PC-9 (cell line): ENCODE measurements around the gene REL. TPM values are rescaled to one million over a fixed set of nuclear protein-coding genes. Genes with fewer than 3 reads are reported as not detected.
A peak's percentile ranks its signal among the peaks of the same experiment; 100 is the strongest.

ENCODE experiments used
- BruUV-seq: library from RNA; stranded (reverse); fragments of 400-500 nt; replicated peaks from 2 replicates; lab custom pipeline; 2021; lab: Mats Ljungman, UMichigan
- CTCF ChIA-PET: fragments of 300-600 bp; sonication (Branson Sonifier 250); formaldehyde crosslinking; loops from one replicate; lab custom pipeline; 2022; ENCODE audit warnings: antibody characterized with exemption; lab: Charles Lee
- POLR2A ChIA-PET: fragments of 300-600 bp; sonication (Branson Sonifier 250); formaldehyde crosslinking; loops from one replicate; lab custom pipeline; 2022; ENCODE audit warnings: antibody characterized with exemption; ENCODE audit not compliant: unreplicated experiment; lab: Charles Lee
- DNase-seq, 2 experiments: peaks; one replicate each; pipeline versions ENCODE4 v3.0.0 to v3.0.0-alpha.2; 2015 to 2022; ENCODE audit warnings: mixed read lengths in 1 of 2
- H2AFZ ChIP-seq: fragments of 200-600 bp; sonication (generic); 2 replicates; pipeline ENCODE4 v1.8.1; 2017; ENCODE audit warnings: antibody characterized with exemption
- H3F3A ChIP-seq: fragments of 200-600 bp; sonication (generic); 2 replicates; pipeline ENCODE4 v1.8.1; 2017; ENCODE audit warnings: antibody characterized with exemption, mild to moderate bottlenecking, low read depth; ENCODE audit not compliant: insufficient read depth
- H3K27ac ChIP-seq: fragments of 200-600 bp; sonication (generic); 2 replicates; pipeline ENCODE4 v1.6.1; 2016; ENCODE audit warnings: mixed run types
- H3K27me3 ChIP-seq: fragments of 200-600 bp; sonication (generic); 2 replicates; pipeline ENCODE4 v1.6.1; 2016; ENCODE audit warnings: low read depth, mixed run types; ENCODE audit not compliant: insufficient read depth
- H3K36me3 ChIP-seq: fragments of 200-600 bp; sonication (generic); 2 replicates; pipeline ENCODE4 v1.6.1; 2016; ENCODE audit warnings: low read depth, mixed run types
- H3K4me1 ChIP-seq: fragments of 200-600 bp; sonication (generic); replicated peaks from 2 replicates; pipeline ENCODE4 v1.6.1; 2016; ENCODE audit warnings: mixed run types; ENCODE audit not compliant: insufficient read depth
- H3K4me2 ChIP-seq: fragments of 200-600 bp; sonication (generic); 2 replicates; pipeline ENCODE4 v1.6.1; 2017; ENCODE audit warnings: mixed run types
- H3K4me3 ChIP-seq: fragments of 200-600 bp; sonication (generic); 2 replicates; pipeline ENCODE4 v1.6.1; 2016; ENCODE audit warnings: mixed run types
- H3K79me2 ChIP-seq: fragments of 200-600 bp; sonication (generic); 2 replicates; pipeline ENCODE4 v1.6.1; 2017; ENCODE audit warnings: low read depth, mixed run types
- H3K9me2 ChIP-seq: fragments of 200-600 bp; sonication (generic); 2 replicates; pipeline ENCODE4 v1.8.1; 2017; ENCODE audit warnings: mild to moderate bottlenecking; ENCODE audit not compliant: insufficient read depth
- H3K9me3 ChIP-seq: fragments of 200-600 bp; sonication (generic); 2 replicates; pipeline ENCODE4 v1.8.1; 2016; ENCODE audit warnings: low read depth; ENCODE audit not compliant: insufficient read depth
- H4K20me1 ChIP-seq: fragments of 200-600 bp; sonication (generic); 2 replicates; pipeline ENCODE4 v1.8.1; 2017; ENCODE audit not compliant: insufficient read depth
- EZH2 ChIP-seq: fragments of 200-600 bp; sonication (generic); IDR thresholded peaks from 2 replicates; pipeline ENCODE4 v1.8.0; 2017; ENCODE audit warnings: antibody characterized with exemption, low read depth
- intact Hi-C: fragments of 100-400 bp; cut with micrococcal nuclease; formaldehyde crosslinking; loops from one replicate; pipeline ENCODE4 v1.10.0; 2022; ENCODE audit not compliant: unreplicated experiment
- total RNA-seq: library from RNA; stranded (reverse); gene quantifications from 2 replicates; pipeline ENCODE4 v1.2.3, GENCODE V29; 2021
- TF ChIP-seq, protein P1 (sequence below): fragments of 200-600 bp; sonication (generic); conservative IDR thresholded peaks from 2 replicates; pipeline ENCODE4 v1.6.1; 2017; ENCODE audit warnings: mixed run types, antibody characterized with exemption, mild to moderate bottlenecking, moderate library complexity

Gene REL
- total RNA-seq, 1 experiment from 2014 or later = 13.3 TPM

DNA sequence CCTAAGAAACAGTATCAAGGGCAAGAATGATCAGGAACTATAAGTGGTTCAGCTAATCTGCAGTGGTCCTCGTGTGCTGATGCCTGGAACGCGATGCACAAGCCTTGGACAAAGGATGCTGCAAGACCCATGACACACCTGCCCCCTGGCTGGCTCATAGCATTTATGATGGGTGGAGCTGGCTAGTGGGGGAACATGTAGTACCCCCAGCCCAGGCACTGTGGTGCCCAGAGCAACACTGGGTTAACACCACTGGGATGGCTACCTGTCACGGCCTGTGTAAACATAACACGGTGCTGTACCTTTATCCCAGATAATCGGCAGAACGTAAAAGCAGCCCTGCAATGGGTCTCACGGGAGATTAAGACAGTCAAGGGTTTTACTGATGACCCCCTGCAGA, 75.8 kb downstream of the REL start:
- intact Hi-C loops = no loop called here
- H3K79me2 ChIP-seq = no peaks in the 10 kb centered on the region
- no peaks in the 10 kb centered on the region for H4K20me1 ChIP-seq
- DNase-seq = no peak
- H2AFZ ChIP-seq = no peak overlapping the region
- H3K27me3 ChIP-seq = no peaks in the 10 kb centered on the region
- H3K9me3 ChIP-seq = no peaks in the 10 kb centered on the region
- H3K4me3 ChIP-seq = no peak overlapping the region
- TF ChIP-seq EZH2 = no peak
- TF ChIP-seq, protein P1, sequence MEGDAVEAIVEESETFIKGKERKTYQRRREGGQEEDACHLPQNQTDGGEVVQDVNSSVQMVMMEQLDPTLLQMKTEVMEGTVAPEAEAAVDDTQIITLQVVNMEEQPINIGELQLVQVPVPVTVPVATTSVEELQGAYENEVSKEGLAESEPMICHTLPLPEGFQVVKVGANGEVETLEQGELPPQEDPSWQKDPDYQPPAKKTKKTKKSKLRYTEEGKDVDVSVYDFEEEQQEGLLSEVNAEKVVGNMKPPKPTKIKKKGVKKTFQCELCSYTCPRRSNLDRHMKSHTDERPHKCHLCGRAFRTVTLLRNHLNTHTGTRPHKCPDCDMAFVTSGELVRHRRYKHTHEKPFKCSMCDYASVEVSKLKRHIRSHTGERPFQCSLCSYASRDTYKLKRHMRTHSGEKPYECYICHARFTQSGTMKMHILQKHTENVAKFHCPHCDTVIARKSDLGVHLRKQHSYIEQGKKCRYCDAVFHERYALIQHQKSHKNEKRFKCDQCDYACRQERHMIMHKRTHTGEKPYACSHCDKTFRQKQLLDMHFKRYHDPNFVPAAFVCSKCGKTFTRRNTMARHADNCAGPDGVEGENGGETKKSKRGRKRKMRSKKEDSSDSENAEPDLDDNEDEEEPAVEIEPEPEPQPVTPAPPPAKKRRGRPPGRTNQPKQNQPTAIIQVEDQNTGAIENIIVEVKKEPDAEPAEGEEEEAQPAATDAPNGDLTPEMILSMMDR = no peak
- ChIA-PET CTCF (no interaction called here), POLR2A (no interaction called here)
- no peak overlapping the region for H3K4me2 ChIP-seq
- peaks cover 49% of the 10 kb centered on the region for H3K4me1 ChIP-seq
- H3F3A ChIP-seq = peaks cover 28% of the 10 kb centered on the region
- peaks cover 2% of the 10 kb centered on the region; the same call in 1 of the 2 replicates for H3K36me3 ChIP-seq
- no peak overlapping the region for H3K27ac ChIP-seq
- BruUV-seq = no TSS peak
- H3K9me2 ChIP-seq = no peaks in the 10 kb centered on the region

DNA sequence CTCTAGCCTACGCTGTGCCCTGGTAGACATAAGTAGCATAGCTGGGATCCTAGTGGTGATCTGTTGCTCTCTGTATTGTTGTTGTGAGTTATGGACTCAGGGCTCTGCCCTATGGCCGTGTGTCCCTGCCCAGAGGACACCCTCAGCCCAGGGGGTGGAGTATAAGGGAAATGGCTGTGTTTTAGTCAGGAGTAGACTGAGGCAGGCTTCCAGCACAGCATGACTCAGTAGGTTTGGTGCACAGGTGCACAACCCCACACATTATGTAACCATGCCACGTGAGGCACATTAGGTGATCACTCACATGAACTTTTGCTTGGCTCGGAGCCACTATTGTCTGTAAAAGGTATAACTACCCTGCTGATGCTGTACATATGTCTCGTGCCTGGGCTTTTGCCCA, 76.3 kb downstream of the REL start:
- Histone ChIP-seq H3K4me2 (no peak overlapping the region), H3F3A (peaks cover 28% of the 10 kb centered on the region), H3K27me3 (no peaks in the 10 kb centered on the region), H3K9me3 (no peaks in the 10 kb centered on the region), H2AFZ (no peak overlapping the region), H4K20me1 (no peaks in the 10 kb centered on the region), H3K4me1 (peaks cover 53% of the 10 kb centered on the region), H3K4me3 (no peak overlapping the region), H3K9me2 (no peaks in the 10 kb centered on the region), H3K36me3 (peaks cover 2% of the 10 kb centered on the region; the same call in 1 of the 2 replicates), H3K27ac (no peak overlapping the region; the same call in 1 of the 2 replicates), H3K79me2 (no peaks in the 10 kb centered on the region)
- intact Hi-C loops = no loop called here
- no peak for DNase-seq
- ChIA-PET POLR2A (no interaction called here), CTCF (no interaction called here)
- no TSS peak for BruUV-seq
- no peak for TF ChIP-seq EZH2
- TF ChIP-seq, protein P1 = no peak

DNA sequence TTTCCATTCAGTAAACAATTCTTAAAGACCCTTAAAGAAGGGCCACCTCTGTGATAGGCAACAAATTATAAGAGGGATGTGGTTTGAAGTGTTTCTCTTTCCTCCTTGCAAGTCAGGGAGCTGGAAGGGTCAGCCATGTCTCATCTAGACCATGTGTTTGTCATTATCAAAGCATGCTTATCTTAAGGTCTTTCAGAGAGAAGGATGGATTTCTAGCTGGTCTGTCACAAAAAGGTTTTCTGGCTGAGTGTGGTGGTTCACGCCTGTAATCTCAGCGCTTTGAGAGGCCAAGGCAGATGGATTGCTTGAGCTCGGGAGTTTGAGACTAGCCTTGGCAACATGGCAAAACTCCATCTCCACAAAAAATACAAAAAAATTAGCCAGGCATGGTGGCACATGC, 77.0 kb downstream of the REL start:
- POLR2A ChIA-PET = interaction anchor here (0.7 kb wide), 1 partner anchor 31 kb away, joined by 5 read pairs; no protein-coding TSS in a partner anchor
- Histone ChIP-seq H3K9me3 (no peaks in the 10 kb centered on the region), H3K79me2 (no peaks in the 10 kb centered on the region), H3K4me3 (no peak overlapping the region), H3K9me2 (no peaks in the 10 kb centered on the region), H3K27me3 (no peaks in the 10 kb centered on the region), H3K36me3 (peaks cover 2% of the 10 kb centered on the region; the same call in 1 of the 2 replicates), H2AFZ (peak overlapping the region; percentile 1; the same call in 1 of the 2 replicates), H3K4me2 (0 out of 2 replicates have a peak overlapping the region, but pooled peaks have one; percentile 48), H4K20me1 (no peaks in the 10 kb centered on the region), H3K4me1 (peaks cover 61% of the 10 kb centered on the region), H3K27ac (peak overlapping the region; percentile 77), H3F3A (peaks cover 28% of the 10 kb centered on the region)
- intact Hi-C loops = no loop called here
- TF ChIP-seq EZH2 = no peak
- TF ChIP-seq, protein P1 = no peak
- CTCF ChIA-PET = interaction anchor here (0.6 kb wide), 1 partner anchor 76 kb away, joined by 3 read pairs; no protein-coding TSS in a partner anchor
- no peak for DNase-seq
- BruUV-seq = no TSS peak
